HG03066 (cell line): ENCODE measurements around the gene ADAMTS17.
"Not testable (repeated sequence)": the region's sequence is repeated elsewhere in the genome, so short reads cannot be mapped to it uniquely, and the experiment has no call there.

Source experiments
- ATAC-seq: cut with Tn5 transposase; IDR thresholded peaks from one replicate; pipeline ENCODE4 v1.9.1; 2021; ENCODE audit warnings: low read depth; ENCODE audit not compliant: unreplicated experiment

ADAMTS17 gene

GRCh38 chr15:100066521-100067280, 275.1 kb downstream of the ADAMTS17 start:
- ATAC-seq = not testable (repeated sequence)

- no peak for ATAC-seq
Measured at GRCh38 chr15:100061944-100062343, 279.8 kb downstream of the ADAMTS17 start.

GRCh38 chr15:100060276-100060926, 281.4 kb downstream of the ADAMTS17 start:
- no peak for ATAC-seq

GRCh38 chr15:100059521-100059920, 282.3 kb downstream of the ADAMTS17 start:
- no peak for ATAC-seq

- no peak for ATAC-seq
Measured at GRCh38 chr15:100059094-100059493, 282.7 kb downstream of the ADAMTS17 start.

GRCh38 chr15:100058458-100058857, 283.3 kb downstream of the ADAMTS17 start:
- ATAC-seq = no peak

- ATAC-seq = no peak
Measured at GRCh38 chr15:100057281-100057680, 284.5 kb downstream of the ADAMTS17 start.

- no peak for ATAC-seq
Measured at GRCh38 chr15:100056411-100057072, 285.2 kb downstream of the ADAMTS17 start.

GRCh38 chr15:100055821-100056220, 286.0 kb downstream of the ADAMTS17 start:
- ATAC-seq = no peak

GRCh38 chr15:100054539-100054938, 287.2 kb downstream of the ADAMTS17 start:
- no peak for ATAC-seq

- ATAC-seq = no peak
Measured at GRCh38 chr15:100053474-100054121, 288.2 kb downstream of the ADAMTS17 start.

GRCh38 chr15:100052716-100053473, 288.9 kb downstream of the ADAMTS17 start:
- no peak for ATAC-seq

- ATAC-seq = no peak
Measured at GRCh38 chr15:100050877-100051786, 290.6 kb downstream of the ADAMTS17 start.

GRCh38 chr15:100049936-100050876, 291.6 kb downstream of the ADAMTS17 start:
- ATAC-seq = no peak

- no peak for ATAC-seq
Measured at GRCh38 chr15:100049483-100049882, 292.3 kb downstream of the ADAMTS17 start.

- ATAC-seq = no peak
Measured at GRCh38 chr15:100048736-100049135, 293.0 kb downstream of the ADAMTS17 start.

GRCh38 chr15:100043692-100044091, 298.1 kb downstream of the ADAMTS17 start:
- no peak for ATAC-seq

GRCh38 chr15:100043068-100043641, 298.6 kb downstream of the ADAMTS17 start:
- ATAC-seq = no peak
